Measurements from ENCODE around the gene XPR1. TPM values are rescaled to one million over a fixed set of nuclear protein-coding genes. Genes with fewer than 3 reads are reported as not detected.
"Not testable (repeated sequence)": the region's sequence is repeated elsewhere in the genome, so short reads cannot be mapped to it uniquely, and the experiment has no call there.

Gene XPR1
- total RNA-seq, 2 experiments from 2014 or later, result 15.0 to 20.0 TPM

GRCh38 chr1:180646547-180646946, 14.7 kb downstream of the XPR1 start:
- no peaks in the 10 kb centered on the region for H3K27me3 Mint-ChIP-seq
- peaks cover 32% of the 10 kb centered on the region for H3K4me1 Mint-ChIP-seq
- H3K4me3 Mint-ChIP-seq, result no peak overlapping the region
- peaks cover 19% of the 10 kb centered on the region for H3K36me3 Mint-ChIP-seq
- H3K27ac Mint-ChIP-seq, result no peak overlapping the region
- no peaks in the 10 kb centered on the region for H3K9me3 Mint-ChIP-seq
- DNase-seq, result no peak

- H3K36me3 Mint-ChIP-seq, result peaks cover 22% of the 10 kb centered on the region
- no peaks in the 10 kb centered on the region for H3K27me3 Mint-ChIP-seq
- peaks cover 10% of the 10 kb centered on the region for H3K4me1 Mint-ChIP-seq
- no peak overlapping the region for H3K27ac Mint-ChIP-seq
- no peak overlapping the region for H3K4me3 Mint-ChIP-seq
- no peak for DNase-seq
- H3K9me3 Mint-ChIP-seq, result peaks cover 14% of the 10 kb centered on the region
Observed at GRCh38 chr1:180652792-180653191, 21.0 kb downstream of the XPR1 start.

DNA sequence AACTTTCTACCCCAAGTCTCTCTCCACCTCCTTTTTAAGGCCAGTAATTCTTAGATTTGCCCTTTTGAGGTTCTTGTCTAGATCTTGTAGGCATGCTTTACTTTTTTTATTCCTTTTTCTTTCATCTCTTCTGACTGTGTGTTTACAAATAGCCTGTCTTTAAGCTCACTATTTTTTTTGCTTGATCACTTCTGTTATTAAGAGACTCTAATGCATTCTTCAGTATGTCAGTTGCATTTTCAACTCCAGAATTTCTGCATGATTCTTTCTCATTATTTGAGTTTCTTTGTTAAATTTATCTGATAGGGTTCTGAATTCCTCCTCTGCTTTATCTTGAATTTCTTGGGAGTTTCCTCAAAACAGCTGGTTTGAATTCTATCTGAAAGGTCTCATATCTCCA, 30.9 kb downstream of the XPR1 start:
- no peaks in the 10 kb centered on the region for H3K4me1 Mint-ChIP-seq
- DNase-seq, result no peak
- peaks cover 89% of the 10 kb centered on the region for H3K36me3 Mint-ChIP-seq
- H3K27ac Mint-ChIP-seq, result no peak overlapping the region
- peaks cover 50% of the 10 kb centered on the region for H3K9me3 Mint-ChIP-seq
- H3K27me3 Mint-ChIP-seq, result no peaks in the 10 kb centered on the region
- H3K4me3 Mint-ChIP-seq, result no peak overlapping the region

- peaks cover 63% of the 10 kb centered on the region for H3K36me3 Mint-ChIP-seq
- H3K4me3 Mint-ChIP-seq, result no peak overlapping the region
- H3K27ac Mint-ChIP-seq, result no peak overlapping the region
- DNase-seq, result no peak
- H3K27me3 Mint-ChIP-seq, result no peaks in the 10 kb centered on the region
- peaks cover 36% of the 10 kb centered on the region for H3K9me3 Mint-ChIP-seq
- peaks cover 16% of the 10 kb centered on the region for H3K4me1 Mint-ChIP-seq
Observed at GRCh38 chr1:180670681-180671080, 38.9 kb downstream of the XPR1 start.

DNA sequence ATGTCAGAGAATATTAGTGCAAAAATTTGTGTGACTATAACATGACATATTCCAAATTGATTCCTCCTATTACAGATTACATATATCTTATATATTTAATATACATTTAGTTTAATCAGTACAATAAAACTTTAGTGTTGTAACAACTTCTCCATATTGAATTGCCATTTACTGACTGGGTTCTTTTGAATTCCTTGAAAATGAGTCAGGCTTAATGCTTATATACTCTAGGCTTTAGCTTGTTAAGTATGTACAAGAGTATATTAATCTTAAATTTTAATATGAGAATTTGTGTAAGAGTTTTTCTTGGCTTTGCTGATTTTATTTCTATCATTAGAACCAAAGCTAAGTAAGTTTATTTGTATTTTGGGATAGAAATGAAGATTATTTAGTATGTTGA, 40.3 kb downstream of the XPR1 start:
- Mint-ChIP-seq H3K27me3 (no peaks in the 10 kb centered on the region), H3K4me3 (no peak overlapping the region), H3K9me3 (peaks cover 34% of the 10 kb centered on the region), H3K36me3 (peaks cover 51% of the 10 kb centered on the region), H3K27ac (no peak overlapping the region), H3K4me1 (peaks cover 16% of the 10 kb centered on the region)
- no peak for DNase-seq

GRCh38 chr1:180672505-180672904, 40.7 kb downstream of the XPR1 start:
- no peak for DNase-seq
- H3K4me1 Mint-ChIP-seq, result peaks cover 16% of the 10 kb centered on the region
- H3K27ac Mint-ChIP-seq, result no peak overlapping the region
- no peaks in the 10 kb centered on the region for H3K27me3 Mint-ChIP-seq
- H3K36me3 Mint-ChIP-seq, result peaks cover 51% of the 10 kb centered on the region
- no peak overlapping the region for H3K4me3 Mint-ChIP-seq
- H3K9me3 Mint-ChIP-seq, result peaks cover 34% of the 10 kb centered on the region

- Mint-ChIP-seq H3K27ac (no peak overlapping the region), H3K36me3 (peaks cover 45% of the 10 kb centered on the region), H3K9me3 (peaks cover 30% of the 10 kb centered on the region), H3K27me3 (no peaks in the 10 kb centered on the region), H3K4me3 (no peak overlapping the region), H3K4me1 (peaks cover 14% of the 10 kb centered on the region)
- DNase-seq, result no peak
Observed at GRCh38 chr1:180674603-180675530, 43.0 kb downstream of the XPR1 start.

- no peak for DNase-seq
- Mint-ChIP-seq H3K4me1 (peaks cover 13% of the 10 kb centered on the region), H3K4me3 (no peak overlapping the region), H3K27me3 (no peaks in the 10 kb centered on the region), H3K27ac (no peak overlapping the region), H3K36me3 (peaks cover 45% of the 10 kb centered on the region), H3K9me3 (peaks cover 27% of the 10 kb centered on the region)
Observed at GRCh38 chr1:180675586-180675985, 43.8 kb downstream of the XPR1 start.

- Mint-ChIP-seq H3K36me3 (peaks cover 57% of the 10 kb centered on the region), H3K4me1 (peaks cover 2% of the 10 kb centered on the region), H3K4me3 (no peak overlapping the region), H3K27ac (no peak overlapping the region), H3K9me3 (peaks cover 26% of the 10 kb centered on the region), H3K27me3 (no peaks in the 10 kb centered on the region)
- DNase-seq, result no peak
Observed at GRCh38 chr1:180680558-180681144, 48.8 kb downstream of the XPR1 start.

DNA sequence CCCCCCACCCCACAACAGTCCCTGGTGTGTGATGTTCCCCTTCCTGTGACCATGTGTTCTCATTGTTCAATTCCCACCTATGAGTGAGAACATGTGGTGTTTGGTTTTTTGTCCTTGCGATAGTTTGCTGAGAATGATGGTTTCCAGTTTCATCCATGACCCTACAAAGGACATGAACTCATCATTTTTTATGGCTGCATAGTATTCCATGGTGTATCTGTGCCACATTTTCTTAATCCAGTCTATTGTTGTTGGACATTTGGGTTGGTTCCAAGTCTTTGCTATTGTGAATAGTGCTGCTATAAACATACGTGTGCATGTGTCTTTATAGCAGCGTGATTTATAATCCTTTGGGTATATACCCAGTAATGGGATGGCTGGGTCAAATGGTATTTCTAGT, 51.3 kb downstream of the XPR1 start:
- H3K27ac Mint-ChIP-seq, DNase-seq, H3K4me3 Mint-ChIP-seq, H3K27me3 Mint-ChIP-seq, H3K4me1 Mint-ChIP-seq: not testable (repeated sequence)
- H3K9me3 Mint-ChIP-seq, result peaks cover 23% of the 10 kb centered on the region
- peaks cover 54% of the 10 kb centered on the region for H3K36me3 Mint-ChIP-seq

DNA sequence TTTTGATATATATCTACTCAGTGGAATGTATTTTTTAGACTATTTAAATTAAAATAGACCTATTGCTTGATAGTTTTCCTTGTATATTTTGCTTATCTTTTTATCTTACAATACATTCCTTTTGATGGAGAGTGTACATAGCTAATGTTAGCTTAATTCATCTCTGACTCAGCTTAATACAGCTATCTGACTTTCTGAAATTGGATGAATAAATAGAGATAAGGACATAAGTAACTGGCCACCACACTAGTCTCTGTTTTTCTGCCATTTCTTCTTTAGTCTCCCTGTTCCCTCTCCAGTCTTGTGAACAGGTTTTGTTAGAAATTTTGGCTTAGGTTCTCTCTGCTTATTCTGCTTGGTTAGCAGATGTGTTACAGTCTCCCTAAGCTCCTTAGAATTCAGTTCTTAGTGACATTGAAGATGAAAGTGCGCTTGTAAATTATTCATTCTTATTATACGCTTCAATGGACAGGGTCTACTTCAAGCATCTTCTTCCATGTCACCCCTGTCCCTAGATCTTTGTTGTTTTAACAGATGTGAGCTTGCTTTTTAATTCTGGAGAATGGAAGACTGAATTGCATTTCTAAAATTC, 59.6 kb downstream of the XPR1 start:
- H3K4me3 Mint-ChIP-seq, result no peak overlapping the region
- peaks cover 20% of the 10 kb centered on the region for H3K4me1 Mint-ChIP-seq
- H3K27ac Mint-ChIP-seq, result no peak overlapping the region
- H3K36me3 Mint-ChIP-seq, result peaks cover 19% of the 10 kb centered on the region
- no peaks in the 10 kb centered on the region for H3K27me3 Mint-ChIP-seq
- DNase-seq, result no peak
- peaks cover 15% of the 10 kb centered on the region for H3K9me3 Mint-ChIP-seq

- no peak overlapping the region for H3K27ac Mint-ChIP-seq
- H3K27me3 Mint-ChIP-seq, result no peaks in the 10 kb centered on the region
- DNase-seq, result no peak
- peaks cover 20% of the 10 kb centered on the region for H3K4me1 Mint-ChIP-seq
- H3K4me3 Mint-ChIP-seq, result no peak overlapping the region
- H3K36me3 Mint-ChIP-seq, result peaks cover 35% of the 10 kb centered on the region
- peaks cover 34% of the 10 kb centered on the region for H3K9me3 Mint-ChIP-seq
Observed at GRCh38 chr1:180693564-180694244, 61.9 kb downstream of the XPR1 start.

GRCh38 chr1:180695282-180695681, 63.5 kb downstream of the XPR1 start:
- Mint-ChIP-seq H3K27me3 (no peaks in the 10 kb centered on the region), H3K9me3 (peaks cover 36% of the 10 kb centered on the region), H3K4me3 (no peak overlapping the region), H3K4me1 (peaks cover 20% of the 10 kb centered on the region), H3K27ac (no peak overlapping the region), H3K36me3 (peaks cover 38% of the 10 kb centered on the region)
- no peak for DNase-seq

GRCh38 chr1:180696361-180696760, 64.5 kb downstream of the XPR1 start:
- H3K27me3 Mint-ChIP-seq, result no peaks in the 10 kb centered on the region
- peaks cover 20% of the 10 kb centered on the region for H3K4me1 Mint-ChIP-seq
- H3K27ac Mint-ChIP-seq, result no peak overlapping the region
- H3K9me3 Mint-ChIP-seq, result peaks cover 36% of the 10 kb centered on the region
- H3K36me3 Mint-ChIP-seq, result peaks cover 38% of the 10 kb centered on the region
- no peak overlapping the region for H3K4me3 Mint-ChIP-seq
- DNase-seq, result no peak

- H3K36me3 Mint-ChIP-seq, result peaks cover 46% of the 10 kb centered on the region
- H3K27me3 Mint-ChIP-seq, result no peaks in the 10 kb centered on the region
- DNase-seq, result no peak
- H3K4me1 Mint-ChIP-seq, result peaks cover 1% of the 10 kb centered on the region
- H3K9me3 Mint-ChIP-seq, result peaks cover 48% of the 10 kb centered on the region
- H3K27ac Mint-ChIP-seq, result no peak overlapping the region
- H3K4me3 Mint-ChIP-seq, result no peak overlapping the region
Observed at GRCh38 chr1:180698580-180698979, 66.8 kb downstream of the XPR1 start.
